ENCODE results near the gene HOTAIR.

- no peak for TF ChIP-seq EP300 (conservative IDR thresholded peaks at IDR 0.05; ENCODE audit: poor library complexity, severe bottlenecking)
- no peak for TF ChIP-seq CTCF (IDR thresholded peaks at IDR 0.05; ENCODE audit: poor library complexity, severe bottlenecking)
- TF ChIP-seq RAD21 (conservative IDR thresholded peaks at IDR 0.05) = no peak
- TF ChIP-seq POLR2AphosphoS5 (IDR thresholded peaks at IDR 0.05) = no peak
- no peak for TF ChIP-seq SMC3 (conservative IDR thresholded peaks at IDR 0.05; ENCODE audit: poor library complexity)
- TF ChIP-seq EZH2 (IDR thresholded peaks at IDR 0.05; ENCODE audit: borderline replicate concordance, insufficient read depth, low read length, poor library complexity, severe bottlenecking) = no peak
- TF ChIP-seq, protein P1, sequence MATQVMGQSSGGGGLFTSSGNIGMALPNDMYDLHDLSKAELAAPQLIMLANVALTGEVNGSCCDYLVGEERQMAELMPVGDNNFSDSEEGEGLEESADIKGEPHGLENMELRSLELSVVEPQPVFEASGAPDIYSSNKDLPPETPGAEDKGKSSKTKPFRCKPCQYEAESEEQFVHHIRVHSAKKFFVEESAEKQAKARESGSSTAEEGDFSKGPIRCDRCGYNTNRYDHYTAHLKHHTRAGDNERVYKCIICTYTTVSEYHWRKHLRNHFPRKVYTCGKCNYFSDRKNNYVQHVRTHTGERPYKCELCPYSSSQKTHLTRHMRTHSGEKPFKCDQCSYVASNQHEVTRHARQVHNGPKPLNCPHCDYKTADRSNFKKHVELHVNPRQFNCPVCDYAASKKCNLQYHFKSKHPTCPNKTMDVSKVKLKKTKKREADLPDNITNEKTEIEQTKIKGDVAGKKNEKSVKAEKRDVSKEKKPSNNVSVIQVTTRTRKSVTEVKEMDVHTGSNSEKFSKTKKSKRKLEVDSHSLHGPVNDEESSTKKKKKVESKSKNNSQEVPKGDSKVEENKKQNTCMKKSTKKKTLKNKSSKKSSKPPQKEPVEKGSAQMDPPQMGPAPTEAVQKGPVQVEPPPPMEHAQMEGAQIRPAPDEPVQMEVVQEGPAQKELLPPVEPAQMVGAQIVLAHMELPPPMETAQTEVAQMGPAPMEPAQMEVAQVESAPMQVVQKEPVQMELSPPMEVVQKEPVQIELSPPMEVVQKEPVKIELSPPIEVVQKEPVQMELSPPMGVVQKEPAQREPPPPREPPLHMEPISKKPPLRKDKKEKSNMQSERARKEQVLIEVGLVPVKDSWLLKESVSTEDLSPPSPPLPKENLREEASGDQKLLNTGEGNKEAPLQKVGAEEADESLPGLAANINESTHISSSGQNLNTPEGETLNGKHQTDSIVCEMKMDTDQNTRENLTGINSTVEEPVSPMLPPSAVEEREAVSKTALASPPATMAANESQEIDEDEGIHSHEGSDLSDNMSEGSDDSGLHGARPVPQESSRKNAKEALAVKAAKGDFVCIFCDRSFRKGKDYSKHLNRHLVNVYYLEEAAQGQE (IDR thresholded peaks at IDR 0.05; ENCODE audit: borderline replicate concordance) = no peak
- TF ChIP-seq TAF1 (IDR thresholded peaks at IDR 0.05; ENCODE audit: low read depth) = no peak
- TF ChIP-seq MXI1 (conservative IDR thresholded peaks at IDR 0.05; ENCODE audit: poor library complexity, severe bottlenecking) = no peak
Observed at GRCh38 chr12:53939141-53940108, 35.3 kb downstream of the HOTAIR start.
